Trophoblast cell (in vitro differentiated cells and primary cell): ENCODE measurements around the gene PCP4L1.

Experiments
- DNase-seq, 2 donors: peaks; one replicate each; pipeline ENCODE4 v3.0.0-alpha.2; 2016
- H2AFZ ChIP-seq: 2 replicates; pipeline ENCODE4 v1.6.1; 2013; ENCODE audit warnings: low read length, moderate library complexity, mild to moderate bottlenecking; ENCODE audit not compliant: insufficient read depth, poor library complexity
- H2AK5ac ChIP-seq: 2 replicates; pipeline ENCODE4 v1.6.1; 2013; ENCODE audit warnings: mild to moderate bottlenecking, low read length
- H2BK120ac ChIP-seq: 2 replicates; pipeline ENCODE4 v1.6.1; 2013; ENCODE audit warnings: low read length, mild to moderate bottlenecking, moderate library complexity; ENCODE audit not compliant: insufficient read depth, poor library complexity
- H2BK12ac ChIP-seq: 2 replicates; pipeline ENCODE4 v1.6.1; 2013; ENCODE audit warnings: mild to moderate bottlenecking, low read length, moderate library complexity
- H2BK5ac ChIP-seq: 2 replicates; pipeline ENCODE4 v1.6.1; 2013; ENCODE audit warnings: low read length, low read depth, moderate library complexity, mild to moderate bottlenecking; ENCODE audit not compliant: poor library complexity
- H3K14ac ChIP-seq: 2 replicates; pipeline ENCODE4 v1.6.1; 2013; ENCODE audit warnings: mild to moderate bottlenecking, low read length
- H3K18ac ChIP-seq: 2 replicates; pipeline ENCODE4 v1.6.1; 2013; ENCODE audit warnings: mild to moderate bottlenecking, low read length
- H3K23ac ChIP-seq: 2 replicates; pipeline ENCODE4 v1.6.1; 2013; ENCODE audit warnings: low read length
- H3K27ac ChIP-seq: 2 replicates; pipeline ENCODE4 v1.5.1; 2013; ENCODE audit warnings: low read depth, mild to moderate bottlenecking, inconsistent platforms, low read length, moderate library complexity
- H3K27me3 ChIP-seq: 2 replicates; pipeline ENCODE4 v1.6.1; 2013; ENCODE audit warnings: inconsistent platforms, mild to moderate bottlenecking, low read length, moderate library complexity; ENCODE audit not compliant: insufficient read depth
- H3K36me3 ChIP-seq, 2 experiments: 1 replicate in 1 of 2; 2 replicates in 1 of 2; pipeline ENCODE4 v1.6.1; 2013; ENCODE audit warnings: low read length in 2 of 2, mild to moderate bottlenecking in 2 of 2, moderate library complexity in 1 of 2; ENCODE audit not compliant: insufficient read depth in 2 of 2, control insufficient read depth in 1 of 2
- H3K4ac ChIP-seq: 2 replicates; pipeline ENCODE4 v1.6.1; 2013; ENCODE audit warnings: low read depth, mild to moderate bottlenecking, low read length, moderate library complexity
- H3K4me1 ChIP-seq, 2 experiments: 1 replicate in 1 of 2; 2 replicates in 1 of 2; pipeline ENCODE4 v1.6.1; 2013; ENCODE audit warnings: low read length in 2 of 2, mild to moderate bottlenecking in 2 of 2, moderate library complexity in 1 of 2; ENCODE audit not compliant: insufficient read depth in 2 of 2, control insufficient read depth in 1 of 2
- H3K4me2 ChIP-seq: 2 replicates; pipeline ENCODE4 v1.6.1; 2013; ENCODE audit warnings: inconsistent platforms, mild to moderate bottlenecking, low read length, moderate library complexity
- H3K4me3 ChIP-seq: 2 replicates; pipeline ENCODE4 v1.5.1; 2013; ENCODE audit warnings: mild to moderate bottlenecking, low read depth, low read length, inconsistent platforms
- H3K79me1 ChIP-seq: one replicate; pipeline ENCODE4 v1.6.1; 2013; ENCODE audit warnings: low read length
- H3K79me2 ChIP-seq: 2 replicates; pipeline ENCODE4 v1.6.1; 2013; ENCODE audit warnings: low read length, mild to moderate bottlenecking; ENCODE audit not compliant: control insufficient read depth, insufficient read depth, poor library complexity
- H3K9ac ChIP-seq: 2 replicates; pipeline ENCODE4 v1.6.1; 2013; ENCODE audit warnings: mild to moderate bottlenecking, low read length
- H3K9me3 ChIP-seq: 2 replicates; pipeline ENCODE4 v1.6.1; 2013; ENCODE audit warnings: low read depth, mild to moderate bottlenecking, control low read depth, inconsistent platforms, low read length; ENCODE audit not compliant: insufficient read depth
- H4K12ac ChIP-seq: 2 replicates; pipeline ENCODE4 v1.6.1; 2013; ENCODE audit warnings: low read depth, mild to moderate bottlenecking, low read length, moderate library complexity
- H4K8ac ChIP-seq: 2 replicates; pipeline ENCODE4 v1.6.1; 2013; ENCODE audit warnings: low read depth, mild to moderate bottlenecking, low read length, moderate library complexity
- H4K91ac ChIP-seq: one replicate; pipeline ENCODE4 v1.6.1; 2013; ENCODE audit warnings: low read depth, mild to moderate bottlenecking, low read length, moderate library complexity
- WGBS: extraction: QIAGEN DNeasy Blood & Tissue Kit; methylation state at CpG from one replicate; pipeline ENCODE4 v1.1.7; 2013; ENCODE audit warnings: missing lambda C conversion rate; ENCODE audit not compliant: insufficient read length, insufficient coverage; ENCODE audit errors: extremely low coverage; 5-methylcytosine and 5-hydroxymethylcytosine counted together

The PCP4L1 gene

DNA sequence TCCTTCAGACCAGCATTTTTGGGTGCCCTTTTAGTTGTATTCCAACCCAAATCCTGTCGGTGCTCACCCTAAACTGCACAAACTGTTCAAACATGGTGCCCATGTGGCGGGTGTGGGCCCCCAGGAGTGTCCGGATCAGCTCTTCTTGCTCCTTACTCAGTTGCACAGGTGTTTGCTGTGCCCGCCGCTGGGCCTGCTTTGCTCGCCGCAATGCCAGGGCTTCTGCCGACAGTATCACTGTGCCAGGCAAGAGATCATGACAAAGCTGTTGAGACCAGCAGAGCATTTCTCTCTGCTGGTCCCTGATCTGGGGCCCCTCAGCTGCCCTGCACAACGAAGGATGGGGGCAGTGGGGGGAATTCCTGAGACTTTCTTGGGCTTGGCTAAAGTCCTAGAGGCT, 25.4 kb upstream of the PCP4L1 start:
- H3K23ac ChIP-seq: no peak overlapping the region
- H2AK5ac ChIP-seq: no peak overlapping the region
- no peak overlapping the region for H3K9ac ChIP-seq
- H3K36me3 ChIP-seq: peaks cover 10 to 16% of the 10 kb centered on the region in 2 experiments
- no peak overlapping the region for H2BK12ac ChIP-seq
- peaks cover 3 to 9% of the 10 kb centered on the region in 2 experiments for H3K4me1 ChIP-seq
- peaks cover 1% of the 10 kb centered on the region for H3K9me3 ChIP-seq
- no peaks in the 10 kb centered on the region for H3K79me1 ChIP-seq
- WGBS: no CpG with 5 or more reads among the region's 9 CpGs
- H3K4me2 ChIP-seq: no peak overlapping the region
- H3K14ac ChIP-seq: no peak overlapping the region
- H3K4ac ChIP-seq: no peak overlapping the region
- no peak overlapping the region for H4K12ac ChIP-seq
- H3K79me2 ChIP-seq: no peaks in the 10 kb centered on the region
- no peak for DNase-seq
- no peak overlapping the region for H2BK5ac ChIP-seq
- H2AFZ ChIP-seq: no peak overlapping the region
- H3K18ac ChIP-seq: no peak overlapping the region
- no peak overlapping the region for H2BK120ac ChIP-seq
- no peak overlapping the region for H3K4me3 ChIP-seq
- H4K91ac ChIP-seq: no peak overlapping the region
- no peak overlapping the region for H3K27ac ChIP-seq
- no peak overlapping the region for H4K8ac ChIP-seq
- H3K27me3 ChIP-seq: no peaks in the 10 kb centered on the region

DNA sequence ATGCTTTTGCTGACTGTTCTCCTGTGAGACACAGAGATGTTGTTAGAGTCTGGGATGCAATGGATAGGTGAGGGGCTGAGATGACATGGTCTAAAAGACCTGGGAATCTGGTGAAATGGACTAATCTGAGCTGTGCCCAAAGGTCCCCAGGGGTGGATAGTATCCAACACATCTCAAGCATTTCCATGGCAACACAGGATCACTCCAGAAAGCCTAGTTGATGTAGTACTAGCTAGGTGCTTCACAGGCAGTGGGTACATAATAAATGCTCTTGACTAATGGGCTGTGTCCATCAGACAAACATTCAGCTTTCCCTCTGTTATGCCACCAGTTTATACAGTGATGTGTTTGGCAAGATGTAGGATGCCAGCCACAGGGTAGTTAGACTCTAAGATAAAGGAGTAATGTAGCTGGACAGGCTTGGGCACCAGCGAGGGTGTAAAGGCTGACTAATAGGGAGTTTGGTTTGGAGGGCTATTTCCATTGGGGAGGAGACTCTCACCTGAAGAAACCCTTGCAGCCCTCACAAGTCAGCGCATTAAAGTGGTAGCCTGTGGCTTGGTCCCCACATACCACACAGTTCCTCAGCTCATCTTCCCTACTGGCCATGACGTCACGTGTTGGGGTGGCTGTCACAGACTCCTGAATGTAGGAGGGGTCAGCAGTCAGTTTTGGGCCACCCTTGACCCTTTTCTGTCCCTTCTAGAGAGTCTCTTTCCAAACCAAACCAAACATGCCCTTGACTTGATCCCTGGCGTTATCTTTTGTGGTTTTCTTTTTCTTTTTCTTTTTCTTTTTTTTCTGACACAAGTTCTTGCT, 22.4 kb upstream of the PCP4L1 start:
- Histone ChIP-seq H2BK120ac (no peak overlapping the region), H4K12ac (no peak overlapping the region), H3K18ac (no peak overlapping the region), H3K4me2 (no peak overlapping the region), H3K14ac (no peak overlapping the region), H3K79me2 (no peaks in the 10 kb centered on the region), H3K4me1 (peaks cover 0 to 8% of the 10 kb centered on the region in 2 experiments), H3K27ac (no peak overlapping the region), H2BK5ac (no peak overlapping the region), H4K91ac (no peak overlapping the region), H4K8ac (no peak overlapping the region), H3K4me3 (no peak overlapping the region), H2AK5ac (no peak overlapping the region), H3K36me3 (no peaks in the 10 kb centered on the region), H2AFZ (no peak overlapping the region), H2BK12ac (no peak overlapping the region), H3K79me1 (no peaks in the 10 kb centered on the region), H3K4ac (no peak overlapping the region), H3K9me3 (peaks cover 1% of the 10 kb centered on the region), H3K23ac (no peak overlapping the region), H3K9ac (no peak overlapping the region), H3K27me3 (no peaks in the 10 kb centered on the region)
- peak; percentile 30 to 75 for DNase-seq
- WGBS: no CpG with 5 or more reads among the region's 5 CpGs

DNA sequence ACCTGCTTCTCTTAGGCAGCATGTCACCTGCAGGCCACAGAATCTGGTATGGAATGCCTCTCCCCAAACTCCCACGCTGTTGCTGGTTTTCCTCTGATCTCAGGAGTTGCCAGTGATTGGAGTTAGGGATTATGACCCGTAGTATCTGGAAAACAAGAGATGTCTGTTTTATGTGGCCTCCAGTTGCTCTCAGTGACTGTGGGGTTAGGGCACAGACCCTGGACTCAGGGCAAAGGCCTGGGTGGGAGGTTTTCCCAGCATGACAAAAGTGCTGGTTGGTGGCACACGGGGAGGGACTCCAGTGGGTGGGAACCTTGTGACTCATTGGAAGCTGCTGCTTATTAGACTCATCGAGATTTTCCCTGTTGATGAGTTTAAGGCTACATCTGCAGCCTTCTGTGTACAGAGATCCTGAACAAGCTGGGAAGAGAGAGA, 20.5 kb upstream of the PCP4L1 start, which contains the start of gene NR1I3:
NR1I3 (minus strand) TSS at position 165 of the 435 bp plus-strand sequence. CDS start 1,638 bp downstream, outside the sequence.
- Histone ChIP-seq H4K12ac (no peak within 1 kb of the TSS), H2BK12ac (no peak within 1 kb of the TSS), H3K9me3 (peaks cover 2% of the 10 kb centered on the region), H2BK5ac (no peak within 1 kb of the TSS), H2BK120ac (peak within 1 kb of the TSS; percentile 24), H3K79me1 (no peaks in the 10 kb centered on the region), H2AK5ac (no peak within 1 kb of the TSS), H3K36me3 (no peaks in the 10 kb centered on the region), H3K9ac (no peak within 1 kb of the TSS), H3K4me1 (peaks cover 9 to 20% of the 10 kb centered on the region in 2 experiments), H2AFZ (no peak within 1 kb of the TSS), H4K8ac (no peak within 1 kb of the TSS), H3K14ac (no peak within 1 kb of the TSS), H3K27ac (no peak within 1 kb of the TSS), H3K23ac (no peak within 1 kb of the TSS), H4K91ac (no peak within 1 kb of the TSS), H3K4me3 (no peak within 1 kb of the TSS), H3K4me2 (no peak within 1 kb of the TSS), H3K18ac (no peak within 1 kb of the TSS), H3K4ac (no peak within 1 kb of the TSS), H3K79me2 (no peaks in the 10 kb centered on the region), H3K27me3 (no peaks in the 10 kb centered on the region)
- DNase-seq: no peak
- WGBS: no CpG with 5 or more reads among the region's 4 CpGs

DNA sequence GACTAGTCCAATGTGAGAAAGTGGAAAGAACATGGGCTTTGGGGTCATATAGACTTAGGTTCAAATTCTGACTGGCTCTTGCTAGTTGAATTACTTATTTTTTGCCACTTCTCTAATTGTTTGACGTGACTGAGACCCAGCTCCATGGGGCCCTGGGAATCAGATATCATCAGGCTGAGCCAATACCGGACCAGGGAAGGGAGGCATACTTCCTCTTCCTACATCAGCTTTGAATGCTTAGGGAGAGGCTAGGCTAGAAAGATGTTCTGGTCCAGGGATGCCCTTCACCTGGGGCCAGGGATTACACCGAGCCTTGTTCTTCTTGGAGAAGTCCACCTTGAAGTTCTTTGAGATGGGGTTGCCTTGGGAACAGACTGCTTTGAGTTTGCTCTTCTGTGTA, 16.9 kb upstream of the PCP4L1 start:
- Histone ChIP-seq H3K9me3 (peaks cover 1% of the 10 kb centered on the region), H3K4me3 (no peak overlapping the region), H3K4me2 (peak overlapping the region; percentile 21), H4K8ac (no peak overlapping the region), H4K91ac (peak overlapping the region; percentile 53), H2BK12ac (peak overlapping the region; percentile 55), H3K79me2 (no peaks in the 10 kb centered on the region), H3K14ac (no peak overlapping the region), H3K4ac (no peak overlapping the region), H2BK120ac (peak overlapping the region; percentile 74), H2BK5ac (no peak overlapping the region), H3K79me1 (no peaks in the 10 kb centered on the region), H3K27me3 (no peaks in the 10 kb centered on the region), H3K27ac (peak overlapping the region; percentile 55), H2AFZ (no peak overlapping the region), H4K12ac (no peak overlapping the region), H3K23ac (no peak overlapping the region), H3K36me3 (no peaks in the 10 kb centered on the region), H3K4me1 (peaks cover 9 to 17% of the 10 kb centered on the region in 2 experiments), H2AK5ac (peak overlapping the region; percentile 76), H3K9ac (no peak overlapping the region), H3K18ac (no peak overlapping the region)
- no peak for DNase-seq
- WGBS: no CpG with 5 or more reads among the region's 3 CpGs
